Left colon (tissue), 2 donors: ENCODE results near the gene HDAC7. TPM values are rescaled to one million over a fixed set of nuclear protein-coding genes. Genes with fewer than 3 reads are reported as not detected.

ENCODE experiments used
- ATAC-seq: fragments of 200-7000 bp; cut with Tn5 transposase; one replicate; pipeline ENCODE4 v1.9.1; 2020; ENCODE audit warnings: mild to moderate bottlenecking, moderate library complexity
- DNase-seq, 2 donors: peaks; one replicate each; pipeline ENCODE4 v3.0.0-alpha.2; 2020
- intact Hi-C, 2 donors: fragments of 100-400 bp; cut with DNase I in 1 of 2; cut with micrococcal nuclease in 1 of 2; formaldehyde crosslinking; loops; one replicate each; pipeline versions ENCODE4 v1.11.2 to v1.14.0; 2022; cut with DNase I, micrococcal nuclease
- total RNA-seq, 2 donors: library from RNA; stranded (reverse); fragmentation: NEBNext Ultra II Directional; extraction: Animal tissue kit (Norgen Biotek cat#: 25700); gene quantifications; one replicate each; pipeline ENCODE4 v1.2.1, GENCODE V29; 2021
- donor health status: DM: no; HTN: no; CAD: no.
- donor health status: DM: yes; HTN: yes; CAD: no.

HDAC7 gene
- total RNA-seq, 2 donors from 2014 or later = 21.6 to 25.6 TPM

- DNase-seq (no peak), ATAC-seq (no peak)
- intact Hi-C loops = loop anchor here (5.0 to 10.0 kb wide), 2 partner anchors 52 to 61 kb away; partner anchors contain the start of gene ENDOU (in 1 of the 2)
Measured at GRCh38 chr12:47776471-47777143, 43.1 kb downstream of the HDAC7 start.

DNA sequence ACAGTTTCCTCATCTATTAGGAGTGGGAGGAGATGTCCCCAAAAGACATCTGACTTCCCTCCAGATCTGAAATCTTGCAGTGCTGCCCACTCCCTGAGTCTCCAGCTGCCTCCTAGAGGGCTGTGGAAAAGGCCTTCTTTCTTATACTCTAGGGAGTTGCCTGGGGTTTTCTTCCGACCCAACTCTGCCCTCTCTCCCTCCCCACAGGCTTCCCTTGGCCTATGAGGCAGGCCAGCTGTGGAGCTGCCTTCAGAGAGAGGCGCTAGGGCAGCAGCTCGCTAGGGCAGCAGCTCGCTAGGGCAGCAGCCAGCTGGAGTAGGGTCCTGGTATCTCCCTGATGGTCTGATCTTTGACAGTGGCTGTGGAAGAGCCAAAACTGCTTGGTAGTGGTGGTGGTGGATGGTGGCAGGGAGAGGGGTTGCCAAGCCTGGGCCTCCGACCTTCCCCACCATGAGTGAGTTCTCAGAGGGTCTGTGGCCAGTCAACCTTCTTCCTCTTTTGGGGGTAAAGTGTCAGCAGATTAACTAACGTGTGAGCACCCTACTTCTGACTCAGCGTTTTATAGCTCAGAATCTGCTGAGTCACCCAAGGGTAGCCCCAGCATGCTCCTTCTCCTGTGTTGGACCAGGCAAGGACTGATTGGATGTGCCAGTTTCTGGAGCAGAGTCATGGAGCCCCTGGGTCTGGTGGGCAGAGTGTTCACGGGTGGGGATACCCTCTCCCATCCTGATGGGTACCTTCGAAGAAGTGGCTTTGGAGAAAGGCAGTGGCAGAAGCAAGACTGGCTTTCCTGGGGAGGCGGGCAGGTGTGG is 44.4 kb downstream of the HDAC7 start:
- intact Hi-C loops = loop anchor here (5.0 to 10.0 kb wide), 2 partner anchors 51 to 62 kb away; partner anchors contain the start of gene ENDOU (in 1 of the 2)
- DNase-seq (no peak), ATAC-seq (no peak)

DNA sequence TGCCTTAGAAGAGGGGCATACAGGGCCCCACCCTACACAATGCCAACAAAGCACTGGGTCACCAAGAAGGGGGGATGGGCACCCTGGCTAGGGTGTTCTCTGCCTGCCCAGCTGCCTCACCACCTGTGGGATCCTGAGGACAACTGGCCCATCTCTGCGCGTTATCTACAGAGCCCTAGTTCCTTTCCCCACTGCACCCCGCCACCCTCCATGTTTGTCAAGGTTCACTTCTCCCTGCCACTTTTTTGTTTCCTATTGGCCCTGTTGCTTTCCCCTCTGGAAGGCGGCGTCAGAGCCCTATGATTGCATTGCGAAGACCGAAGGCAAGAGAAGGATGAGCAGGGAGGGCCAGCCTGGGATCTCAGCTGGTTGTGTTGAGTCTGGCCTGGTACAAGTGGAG is 45.0 kb downstream of the HDAC7 start:
- no peak for DNase-seq
- ATAC-seq = no peak
- intact Hi-C loops = loop anchor here (5.0 to 10.0 kb wide), 2 partner anchors 50 to 63 kb away; partner anchors contain the start of gene ENDOU (in 1 of the 2)

DNA sequence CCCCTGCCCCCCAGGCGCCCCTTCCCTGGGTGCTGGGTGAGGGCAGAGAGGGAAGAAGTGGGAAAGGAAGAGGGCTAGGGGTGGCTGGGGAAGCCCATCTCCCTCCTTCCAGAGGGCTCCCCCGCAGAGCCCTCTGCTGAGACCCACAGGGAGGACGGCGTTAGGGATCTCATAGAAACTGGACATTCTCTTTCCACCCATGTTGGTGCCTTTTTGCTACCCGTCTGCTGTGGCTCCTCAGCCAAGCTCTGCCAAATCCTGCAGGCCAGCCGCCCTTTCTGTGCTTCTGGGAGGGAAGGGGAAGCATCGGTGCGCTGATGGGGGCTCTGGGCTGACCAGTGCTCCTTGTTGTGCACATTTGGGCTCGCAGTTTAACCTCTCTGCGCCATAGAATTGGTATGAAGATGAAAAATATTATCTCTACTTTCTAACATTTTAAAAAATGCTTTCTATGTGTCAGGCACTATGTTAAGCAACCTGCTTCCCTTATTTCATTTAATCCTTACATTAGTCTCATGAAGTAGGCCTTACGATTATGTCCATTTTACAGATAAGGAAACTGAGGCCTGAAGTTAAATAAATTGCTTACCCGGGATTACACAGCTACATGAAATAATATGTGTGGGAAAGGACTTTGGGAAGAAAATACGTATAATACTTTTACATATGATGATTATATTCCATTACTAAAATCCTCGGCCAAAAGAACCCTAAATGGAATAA is 45.7 kb downstream of the HDAC7 start:
- intact Hi-C loops = loop anchor here in 1 of 2 donors (10.0 kb wide), 1 partner anchor 49 kb away; the partner anchor contains the start of gene ENDOU
- ATAC-seq = no peak
- DNase-seq = no peak

GRCh38 chr12:47773062-47773857 is 46.4 kb downstream of the HDAC7 start, which contains the start of gene SLC48A1:
SLC48A1 (plus strand) TSS chr12:47773238; CDS start chr12:47773305, 67 bp downstream.
- DNase-seq = peak; percentile 60 to 82
- ATAC-seq = peak; percentile 88
- intact Hi-C loops = loop anchor here in 1 of 2 donors (10.0 kb wide), 1 partner anchor 48 kb away; the partner anchor contains the start of gene ENDOU

DNA sequence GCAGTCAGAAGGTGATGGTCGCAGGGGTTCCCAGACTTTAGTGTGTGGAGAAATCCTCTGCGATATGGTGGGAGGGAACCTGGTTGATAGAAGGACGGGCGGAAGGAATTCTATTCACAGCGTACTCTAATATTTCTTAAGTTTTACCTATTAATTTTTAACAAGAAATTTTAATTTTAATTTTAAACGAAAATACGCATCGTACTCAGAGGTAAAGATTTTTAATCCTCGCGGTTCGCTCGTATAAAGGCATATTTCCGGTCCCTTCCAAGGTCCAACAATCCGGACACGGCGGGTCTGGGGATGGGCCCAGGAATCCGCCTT is 47.0 kb downstream of the HDAC7 start:
- intact Hi-C loops = loop anchor here in 1 of 2 donors (10.0 kb wide), 1 partner anchor 48 kb away; the partner anchor contains the start of gene ENDOU
- ATAC-seq = no peak

DNA sequence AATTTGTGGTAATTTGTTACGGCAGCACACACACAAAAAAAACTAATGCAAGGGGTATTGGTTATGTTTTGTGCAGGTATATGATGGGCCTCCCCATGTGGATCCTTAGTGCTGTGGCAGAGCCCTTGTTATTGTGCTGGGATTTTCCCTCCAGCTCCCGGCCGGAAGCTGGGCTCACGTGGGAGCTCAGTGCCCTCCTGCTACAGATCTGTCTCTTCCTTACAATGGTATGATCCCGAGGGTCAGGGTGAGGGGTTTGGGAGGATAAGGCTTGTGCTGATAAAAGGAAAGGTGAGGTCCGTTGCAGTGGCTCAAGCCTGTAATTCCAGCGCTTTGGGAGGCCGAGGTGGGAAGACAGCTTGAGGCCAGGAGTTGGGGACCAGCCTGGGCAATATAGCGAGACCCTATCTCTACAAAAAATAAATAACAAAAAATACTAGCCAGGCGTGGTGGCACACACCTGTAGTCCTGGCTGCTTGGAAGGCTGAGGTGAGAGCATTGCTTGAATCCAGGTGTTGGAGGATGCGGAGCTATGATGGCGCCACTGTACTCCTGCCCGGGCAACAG is 47.5 kb downstream of the HDAC7 start:
- ATAC-seq (no peak), DNase-seq (no peak)
- intact Hi-C loops = loop anchor here in 1 of 2 donors (10.0 kb wide), 1 partner anchor 47 kb away; the partner anchor contains the start of gene ENDOU

More for the DNA sequence above, 47.0 kb downstream of the HDAC7 start:
- no peak for DNase-seq

DNA sequence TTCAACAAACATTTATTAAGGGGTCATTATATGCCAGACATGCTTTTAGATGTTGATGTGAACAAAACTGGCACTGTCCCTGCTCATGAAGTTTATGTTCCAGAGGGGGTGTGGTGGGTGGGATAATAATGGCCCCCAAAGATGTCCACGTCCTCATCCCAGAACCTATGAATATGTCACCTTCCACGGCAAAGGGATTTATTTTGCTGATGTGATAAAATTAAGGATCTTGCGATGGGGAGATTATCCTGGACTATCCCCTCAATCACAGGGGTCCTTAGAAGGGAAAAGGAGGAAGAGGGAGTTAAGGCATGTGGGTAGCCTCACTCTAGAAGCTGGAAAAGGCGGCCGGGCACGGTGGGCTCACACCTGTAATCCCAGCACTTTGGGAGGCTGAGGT is 48.4 kb downstream of the HDAC7 start:
- DNase-seq (no peak), ATAC-seq (no peak)
- intact Hi-C loops = loop anchor here in 1 of 2 donors (10.0 kb wide), 1 partner anchor 47 kb away; the partner anchor contains the start of gene ENDOU

DNA sequence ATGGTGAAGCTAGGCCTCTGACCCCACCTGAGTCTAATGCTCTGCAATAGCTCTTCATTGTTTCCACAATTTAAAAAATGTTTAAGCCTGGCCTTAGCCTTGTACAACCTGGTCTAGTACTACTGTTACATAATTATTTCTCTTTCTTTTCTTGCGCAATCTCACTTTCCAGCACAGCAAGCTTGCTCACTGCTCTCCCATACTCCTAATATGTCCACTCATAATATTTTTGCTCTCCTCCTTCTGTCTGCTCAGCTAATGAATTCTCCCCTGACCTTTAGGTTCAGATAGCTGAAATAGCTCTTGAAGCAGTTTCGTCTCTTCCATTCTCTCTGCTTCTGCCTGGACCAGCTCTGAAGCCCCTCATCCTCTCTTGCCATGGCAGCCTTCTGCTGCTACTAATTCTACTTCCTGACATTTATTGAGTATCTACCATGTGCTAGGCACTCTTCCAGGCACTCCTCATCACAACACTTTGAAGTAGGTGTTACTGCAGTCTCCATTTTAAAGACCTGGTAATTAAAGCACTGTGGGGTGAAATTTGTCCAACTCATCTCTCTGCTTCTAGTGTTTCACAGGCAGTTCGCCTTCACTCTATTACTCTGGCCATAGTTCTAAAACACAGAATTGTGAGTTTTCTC is 49.5 kb downstream of the HDAC7 start:
- ATAC-seq (no peak), DNase-seq (no peak)
- intact Hi-C loops = loop anchor here in 1 of 2 donors (10.0 kb wide), 1 partner anchor 45 kb away; the partner anchor contains the start of gene ENDOU

DNA sequence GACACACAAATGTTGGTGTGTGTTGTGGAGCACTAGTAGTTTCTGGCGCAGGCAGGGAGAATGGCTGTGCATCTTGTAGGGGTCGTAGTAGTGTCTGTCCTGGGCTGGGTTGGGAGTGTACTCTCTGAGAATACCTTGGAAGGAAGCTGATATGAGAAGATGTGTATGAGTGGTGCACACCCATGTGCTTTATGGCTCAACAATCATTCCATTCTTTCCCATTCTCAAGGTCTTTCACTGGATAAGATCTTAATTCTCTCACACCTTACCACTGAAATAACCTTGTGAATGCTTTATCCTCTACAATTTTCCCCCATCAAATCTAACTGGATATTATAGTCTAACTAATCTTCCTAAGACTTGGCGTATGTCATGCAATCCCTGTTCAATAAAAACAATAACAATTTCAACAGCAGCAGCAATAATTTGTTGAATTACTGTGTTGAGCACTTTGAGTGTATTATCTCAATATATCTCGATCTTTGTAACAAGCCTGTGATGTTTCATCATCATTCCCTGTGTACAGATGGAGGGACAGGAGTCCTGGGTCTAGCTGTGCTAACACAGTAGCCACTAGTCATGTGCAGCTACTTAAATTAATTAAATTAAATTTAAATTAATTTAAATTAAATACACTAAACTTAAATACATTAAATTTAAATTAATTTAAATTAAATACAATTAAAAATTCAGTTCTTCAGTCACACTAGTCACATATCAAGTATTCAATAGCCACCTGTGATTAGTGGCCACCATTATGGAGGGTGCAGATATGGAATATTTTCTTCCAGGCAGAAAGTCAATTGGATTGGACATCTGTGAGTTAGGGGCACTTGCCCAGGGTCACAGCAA is 50.2 kb downstream of the HDAC7 start:
- intact Hi-C loops = loop anchor here (5.0 to 10.0 kb wide), 2 partner anchors 45 to 52 kb away; partner anchors contain the start of gene ENDOU (in 1 of the 2)
- peak; percentile 34 for ATAC-seq
- no peak for DNase-seq

- ATAC-seq = no peak
- DNase-seq = no peak
- intact Hi-C loops = loop anchor here in 1 of 2 donors (5.0 kb wide), 1 partner anchor 51 kb away; no protein-coding TSS in a partner anchor
Measured at GRCh38 chr12:47768323-47768811, 51.3 kb downstream of the HDAC7 start.

GRCh38 chr12:47767216-47767724 is 52.4 kb downstream of the HDAC7 start:
- intact Hi-C loops = loop anchor here in 1 of 2 donors (5.0 kb wide), 1 partner anchor 50 kb away; no protein-coding TSS in a partner anchor
- ATAC-seq (peak; percentile 78), DNase-seq (peak; percentile 54 to 65)

GRCh38 chr12:47766502-47767215 is 53.0 kb downstream of the HDAC7 start:
- intact Hi-C loops = loop anchor here in 1 of 2 donors (5.0 kb wide), 1 partner anchor 49 kb away; no protein-coding TSS in a partner anchor
- DNase-seq = no peak
- peak; percentile 2 for ATAC-seq

GRCh38 chr12:47763481-47764346 is 56.0 kb downstream of the HDAC7 start:
- ATAC-seq = no peak

More at GRCh38 chr12:47763481-47764346, 56.0 kb downstream of the HDAC7 start:
- intact Hi-C loops = no loop called here
- no peak for DNase-seq
